ENCODE data around the gene MUC13.

MUC13 gene

DNA sequence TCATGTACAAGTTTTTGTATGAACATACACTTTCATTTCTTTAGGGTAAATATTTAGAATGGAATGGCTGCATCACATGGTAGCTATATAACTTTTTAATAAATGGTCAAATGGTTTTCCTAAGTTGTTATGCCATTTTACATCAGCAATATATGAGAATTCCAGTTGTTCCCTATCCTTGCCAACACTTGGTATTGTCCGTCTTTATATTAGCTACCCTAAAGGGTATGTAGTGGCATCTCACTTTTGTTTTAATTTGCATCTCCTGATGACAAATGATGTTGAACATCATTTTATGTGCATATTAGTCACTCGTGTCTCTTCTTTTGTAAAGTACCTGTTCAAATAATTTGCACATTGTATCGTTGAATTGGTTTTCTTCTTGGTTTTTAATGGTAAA is 2.5 kb upstream of the MUC13 start:
- DNase-seq (ENCODE audit: low read depth in 1 of 2, low spot score in 1 of 2), result no peak
- TF ChIP-seq POLR2AphosphoS5 (IDR thresholded peaks at IDR 0.05; ENCODE audit: low read depth), result no peak
- TF ChIP-seq, protein P1, sequence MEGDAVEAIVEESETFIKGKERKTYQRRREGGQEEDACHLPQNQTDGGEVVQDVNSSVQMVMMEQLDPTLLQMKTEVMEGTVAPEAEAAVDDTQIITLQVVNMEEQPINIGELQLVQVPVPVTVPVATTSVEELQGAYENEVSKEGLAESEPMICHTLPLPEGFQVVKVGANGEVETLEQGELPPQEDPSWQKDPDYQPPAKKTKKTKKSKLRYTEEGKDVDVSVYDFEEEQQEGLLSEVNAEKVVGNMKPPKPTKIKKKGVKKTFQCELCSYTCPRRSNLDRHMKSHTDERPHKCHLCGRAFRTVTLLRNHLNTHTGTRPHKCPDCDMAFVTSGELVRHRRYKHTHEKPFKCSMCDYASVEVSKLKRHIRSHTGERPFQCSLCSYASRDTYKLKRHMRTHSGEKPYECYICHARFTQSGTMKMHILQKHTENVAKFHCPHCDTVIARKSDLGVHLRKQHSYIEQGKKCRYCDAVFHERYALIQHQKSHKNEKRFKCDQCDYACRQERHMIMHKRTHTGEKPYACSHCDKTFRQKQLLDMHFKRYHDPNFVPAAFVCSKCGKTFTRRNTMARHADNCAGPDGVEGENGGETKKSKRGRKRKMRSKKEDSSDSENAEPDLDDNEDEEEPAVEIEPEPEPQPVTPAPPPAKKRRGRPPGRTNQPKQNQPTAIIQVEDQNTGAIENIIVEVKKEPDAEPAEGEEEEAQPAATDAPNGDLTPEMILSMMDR (IDR thresholded peaks at IDR 0.05; ENCODE audit: insufficient read depth, low read length), result no peak
- peaks cover 3% of the 10 kb centered on the region for H3K27me3 ChIP-seq (ENCODE audit: insufficient read depth, poor library complexity, severe bottlenecking)
- H3K4me3 ChIP-seq (replicated peaks; ENCODE audit: insufficient read depth, low read length), result no peak overlapping the region
- H3K27ac ChIP-seq (replicated peaks), result no peak overlapping the region

DNA sequence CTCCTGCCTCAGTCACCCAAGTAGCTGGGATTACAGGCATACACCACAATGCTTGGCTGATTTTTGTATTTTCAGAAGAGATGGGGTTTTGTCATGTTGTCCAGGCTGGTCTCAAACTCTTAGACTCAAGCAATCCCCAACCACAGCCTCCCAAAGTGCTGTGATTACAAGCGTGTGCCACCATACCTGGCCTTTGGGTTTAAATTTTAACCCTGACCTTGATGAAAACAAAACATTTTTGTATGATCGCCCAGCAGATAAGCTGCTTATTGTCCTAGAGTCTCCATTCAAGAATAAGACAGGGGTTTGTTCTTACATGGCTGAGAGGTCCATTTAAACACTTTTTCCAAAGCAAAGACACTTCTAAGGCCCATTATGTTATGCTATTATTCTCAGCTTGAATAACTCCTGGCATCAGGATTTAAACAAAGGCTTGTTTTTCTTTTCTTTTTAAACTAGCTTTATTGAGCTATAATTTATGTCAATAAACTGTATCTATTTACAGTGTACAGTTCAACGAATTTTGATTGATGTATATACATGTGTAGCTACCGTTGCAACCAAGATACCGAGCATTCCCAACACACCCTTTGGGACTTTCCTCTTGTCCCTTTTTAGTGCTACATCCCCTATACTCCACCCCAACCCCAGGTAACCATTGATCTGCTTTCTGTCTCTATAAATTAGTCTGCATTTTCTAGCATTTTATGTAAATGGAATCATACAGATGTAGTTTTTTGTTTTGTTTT is 1.4 kb upstream of the MUC13 start:
- Histone ChIP-seq H3K27me3 (ENCODE audit: insufficient read depth, poor library complexity, severe bottlenecking) (peaks cover 3% of the 10 kb centered on the region), H3K27ac (replicated peaks) (no peak overlapping the region), H3K4me3 (replicated peaks; ENCODE audit: insufficient read depth, low read length) (no peak overlapping the region)
- DNase-seq (ENCODE audit: low read depth in 1 of 2, low spot score in 1 of 2), result no peak
- TF ChIP-seq, protein P1 (IDR thresholded peaks at IDR 0.05; ENCODE audit: insufficient read depth, low read length), result no peak
- TF ChIP-seq GABPA (IDR thresholded peaks at IDR 0.05; ENCODE audit: low read depth) (no peak), SPI1 (IDR thresholded peaks at IDR 0.05; ENCODE audit: borderline replicate concordance, low read depth) (no peak), POLR2AphosphoS5 (IDR thresholded peaks at IDR 0.05; ENCODE audit: low read depth) (no peak)
- TF ChIP-seq, protein P2, sequence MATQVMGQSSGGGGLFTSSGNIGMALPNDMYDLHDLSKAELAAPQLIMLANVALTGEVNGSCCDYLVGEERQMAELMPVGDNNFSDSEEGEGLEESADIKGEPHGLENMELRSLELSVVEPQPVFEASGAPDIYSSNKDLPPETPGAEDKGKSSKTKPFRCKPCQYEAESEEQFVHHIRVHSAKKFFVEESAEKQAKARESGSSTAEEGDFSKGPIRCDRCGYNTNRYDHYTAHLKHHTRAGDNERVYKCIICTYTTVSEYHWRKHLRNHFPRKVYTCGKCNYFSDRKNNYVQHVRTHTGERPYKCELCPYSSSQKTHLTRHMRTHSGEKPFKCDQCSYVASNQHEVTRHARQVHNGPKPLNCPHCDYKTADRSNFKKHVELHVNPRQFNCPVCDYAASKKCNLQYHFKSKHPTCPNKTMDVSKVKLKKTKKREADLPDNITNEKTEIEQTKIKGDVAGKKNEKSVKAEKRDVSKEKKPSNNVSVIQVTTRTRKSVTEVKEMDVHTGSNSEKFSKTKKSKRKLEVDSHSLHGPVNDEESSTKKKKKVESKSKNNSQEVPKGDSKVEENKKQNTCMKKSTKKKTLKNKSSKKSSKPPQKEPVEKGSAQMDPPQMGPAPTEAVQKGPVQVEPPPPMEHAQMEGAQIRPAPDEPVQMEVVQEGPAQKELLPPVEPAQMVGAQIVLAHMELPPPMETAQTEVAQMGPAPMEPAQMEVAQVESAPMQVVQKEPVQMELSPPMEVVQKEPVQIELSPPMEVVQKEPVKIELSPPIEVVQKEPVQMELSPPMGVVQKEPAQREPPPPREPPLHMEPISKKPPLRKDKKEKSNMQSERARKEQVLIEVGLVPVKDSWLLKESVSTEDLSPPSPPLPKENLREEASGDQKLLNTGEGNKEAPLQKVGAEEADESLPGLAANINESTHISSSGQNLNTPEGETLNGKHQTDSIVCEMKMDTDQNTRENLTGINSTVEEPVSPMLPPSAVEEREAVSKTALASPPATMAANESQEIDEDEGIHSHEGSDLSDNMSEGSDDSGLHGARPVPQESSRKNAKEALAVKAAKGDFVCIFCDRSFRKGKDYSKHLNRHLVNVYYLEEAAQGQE (IDR thresholded peaks at IDR 0.05; ENCODE audit: insufficient replicate concordance, low read depth), result no peak

DNA sequence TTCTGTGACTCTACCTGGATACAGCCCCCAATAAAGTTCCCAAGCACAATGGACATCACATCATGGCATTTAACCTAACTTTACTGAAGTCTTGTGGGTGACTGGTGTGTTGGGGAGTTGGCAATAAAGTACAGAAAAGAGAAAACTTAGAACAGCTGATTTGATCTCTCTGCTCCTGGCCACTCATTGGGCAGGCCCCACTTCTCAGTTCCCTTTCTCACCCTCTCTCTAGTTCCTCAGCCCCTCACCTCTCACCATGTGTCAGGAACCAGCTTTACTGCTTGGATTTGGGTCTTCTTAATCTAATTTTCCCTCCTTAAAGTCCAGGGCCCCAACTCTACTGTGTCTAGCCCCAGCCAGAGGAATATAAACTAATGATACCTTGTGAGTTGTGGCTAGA is 713 bp upstream of the MUC13 start:
- Histone ChIP-seq H3K27ac (replicated peaks) (no peak overlapping the region), H3K27me3 (ENCODE audit: insufficient read depth, poor library complexity, severe bottlenecking) (peaks cover 3% of the 10 kb centered on the region), H3K4me3 (replicated peaks; ENCODE audit: insufficient read depth, low read length) (no peak overlapping the region)
- TF ChIP-seq POLR2AphosphoS5 (IDR thresholded peaks at IDR 0.05; ENCODE audit: low read depth) (no peak), SPI1 (IDR thresholded peaks at IDR 0.05; ENCODE audit: borderline replicate concordance, low read depth) (no peak), GABPA (IDR thresholded peaks at IDR 0.05; ENCODE audit: low read depth) (no peak)
- TF ChIP-seq, protein P1 (IDR thresholded peaks at IDR 0.05; ENCODE audit: insufficient read depth, low read length), result no peak
- TF ChIP-seq, protein P2 (IDR thresholded peaks at IDR 0.05; ENCODE audit: insufficient replicate concordance, low read depth), result no peak
- DNase-seq (ENCODE audit: low read depth in 1 of 2, low spot score in 1 of 2), result no peak

All from HL-60 (cell line).